Measurements from ENCODE around the gene LEFTY2.

GRCh38 chr1:225981714-225982113 lies 40.7 kb upstream of the LEFTY2 start:
- TF ChIP-seq POLR2A (IDR thresholded peaks at IDR 0.05) (no peak), CTCF (IDR thresholded peaks at IDR 0.05) (no peak), POLR2AphosphoS5 (IDR thresholded peaks at IDR 0.05) (no peak)
